Astrocyte of the spinal cord (primary cell): ENCODE measurements around the gene KIAA2012.

Experiments used
- DNase-seq: peaks from one replicate; pipeline ENCODE4 v3.0.0; 2011; ENCODE audit warnings: low read depth, low spot score
- H3K4me3 ChIP-seq: 2 replicates; pipeline ENCODE4 v1.5.1; 2011; ENCODE audit warnings: low read depth, mild to moderate bottlenecking, low read length, moderate library complexity
- in situ Hi-C: cut with HindIII; loops from 2 replicates; pipeline ENCODE4 v1.10.0; 2017; ENCODE audit warnings: low sequenced_read_pairs
- TF ChIP-seq, protein P1 (sequence below): IDR thresholded peaks from 2 replicates; pipeline ENCODE4 v1.5.1; 2012; ENCODE audit warnings: low read depth, mild to moderate bottlenecking, low read length, inconsistent platforms

KIAA2012 gene

DNA sequence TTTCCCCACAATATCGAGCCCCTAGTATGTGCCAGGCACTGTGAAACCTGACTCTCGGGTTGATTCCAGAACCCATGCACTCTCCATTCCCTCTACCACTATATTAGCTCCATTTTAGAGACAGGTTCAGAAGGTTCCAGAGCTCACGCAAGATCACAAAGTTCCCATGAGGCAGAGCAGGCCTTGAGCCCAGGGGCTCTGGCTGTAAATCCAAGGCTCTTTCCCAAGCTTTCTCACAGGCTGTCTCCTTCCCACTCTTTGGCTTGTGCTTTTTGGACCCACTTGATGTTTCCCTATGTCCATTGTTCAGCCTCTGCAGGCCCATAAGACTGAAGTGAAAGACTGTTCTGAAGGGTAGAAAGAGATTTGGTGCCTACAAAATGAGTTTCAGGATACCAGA is 15.7 kb downstream of the KIAA2012 start:
- no peak overlapping the region for H3K4me3 ChIP-seq
- DNase-seq = no peak
- in situ Hi-C loops = no loop called here
- TF ChIP-seq, protein P1, sequence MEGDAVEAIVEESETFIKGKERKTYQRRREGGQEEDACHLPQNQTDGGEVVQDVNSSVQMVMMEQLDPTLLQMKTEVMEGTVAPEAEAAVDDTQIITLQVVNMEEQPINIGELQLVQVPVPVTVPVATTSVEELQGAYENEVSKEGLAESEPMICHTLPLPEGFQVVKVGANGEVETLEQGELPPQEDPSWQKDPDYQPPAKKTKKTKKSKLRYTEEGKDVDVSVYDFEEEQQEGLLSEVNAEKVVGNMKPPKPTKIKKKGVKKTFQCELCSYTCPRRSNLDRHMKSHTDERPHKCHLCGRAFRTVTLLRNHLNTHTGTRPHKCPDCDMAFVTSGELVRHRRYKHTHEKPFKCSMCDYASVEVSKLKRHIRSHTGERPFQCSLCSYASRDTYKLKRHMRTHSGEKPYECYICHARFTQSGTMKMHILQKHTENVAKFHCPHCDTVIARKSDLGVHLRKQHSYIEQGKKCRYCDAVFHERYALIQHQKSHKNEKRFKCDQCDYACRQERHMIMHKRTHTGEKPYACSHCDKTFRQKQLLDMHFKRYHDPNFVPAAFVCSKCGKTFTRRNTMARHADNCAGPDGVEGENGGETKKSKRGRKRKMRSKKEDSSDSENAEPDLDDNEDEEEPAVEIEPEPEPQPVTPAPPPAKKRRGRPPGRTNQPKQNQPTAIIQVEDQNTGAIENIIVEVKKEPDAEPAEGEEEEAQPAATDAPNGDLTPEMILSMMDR = no peak

DNA sequence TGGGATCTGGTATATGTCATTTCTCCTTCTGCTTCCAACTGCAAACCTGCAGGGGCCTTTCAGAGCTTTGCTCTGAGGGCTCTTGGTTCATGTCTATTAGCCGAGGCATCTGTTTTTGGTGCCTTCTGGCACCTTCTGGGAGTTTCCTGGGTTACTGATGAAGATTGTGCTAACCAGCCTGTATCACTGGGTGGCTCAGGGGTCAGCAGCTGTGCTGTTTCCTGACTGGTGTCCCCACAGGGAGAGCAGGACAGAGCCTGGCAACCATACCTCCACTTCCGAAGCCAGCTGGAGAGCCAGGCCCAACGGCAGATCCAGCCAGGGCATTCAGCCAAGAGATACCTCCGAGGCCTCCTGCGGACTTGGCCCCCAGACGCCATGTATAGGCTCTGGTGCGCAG is 17.5 kb downstream of the KIAA2012 start:
- TF ChIP-seq, protein P1 = no peak
- no peak for DNase-seq
- no peak overlapping the region for H3K4me3 ChIP-seq
- in situ Hi-C loops = no loop called here

DNA sequence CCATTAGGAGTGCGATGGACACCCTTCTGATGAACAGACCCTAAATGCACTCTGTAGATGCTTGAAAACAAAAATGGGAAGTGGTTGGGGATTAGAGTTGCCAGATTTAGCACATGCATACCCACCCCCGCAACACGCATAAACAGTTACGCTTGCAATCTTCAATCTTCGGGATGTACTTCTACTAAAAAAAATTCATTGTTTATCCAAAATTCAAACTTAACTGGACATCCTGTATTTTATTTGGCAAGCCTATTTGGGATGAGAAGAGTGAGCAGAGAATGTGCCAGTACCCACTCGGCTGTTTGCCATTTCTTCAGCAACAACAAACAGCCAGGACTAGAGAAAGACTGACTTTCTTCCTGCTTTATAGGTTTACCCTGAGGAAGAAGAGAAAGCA is 18.4 kb downstream of the KIAA2012 start:
- TF ChIP-seq, protein P1 = no peak
- no peak for DNase-seq
- in situ Hi-C loops = no loop called here
- no peak overlapping the region for H3K4me3 ChIP-seq

DNA sequence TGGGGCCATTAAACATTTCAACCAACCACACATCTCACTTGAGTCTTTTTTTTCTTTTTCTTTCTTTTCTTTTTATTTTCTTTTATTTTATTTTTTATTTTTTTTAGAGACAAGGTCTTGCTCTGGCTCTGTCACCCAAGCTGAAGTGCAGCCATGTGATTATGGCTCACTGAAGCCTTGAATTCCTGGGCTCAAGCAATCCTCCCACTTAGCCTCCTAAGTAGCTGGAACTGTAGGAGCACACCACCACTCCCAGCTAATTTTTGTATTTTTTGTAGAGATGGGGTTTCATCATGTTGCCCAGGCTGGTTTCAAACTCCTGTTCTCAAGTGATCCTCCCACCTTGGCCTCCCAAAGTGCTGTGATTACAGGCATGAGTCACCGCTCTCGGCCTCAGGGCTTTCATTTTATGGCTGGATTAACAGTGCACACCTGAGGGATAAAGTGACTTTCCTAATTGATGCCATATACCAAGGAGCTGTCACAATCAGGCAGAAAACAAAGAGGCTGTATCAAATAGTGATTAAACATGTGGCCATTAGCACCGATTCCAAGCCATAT is 21.5 kb downstream of the KIAA2012 start:
- DNase-seq = no peak
- in situ Hi-C loops = no loop called here
- TF ChIP-seq, protein P1 = no peak
- H3K4me3 ChIP-seq = no peak overlapping the region

DNA sequence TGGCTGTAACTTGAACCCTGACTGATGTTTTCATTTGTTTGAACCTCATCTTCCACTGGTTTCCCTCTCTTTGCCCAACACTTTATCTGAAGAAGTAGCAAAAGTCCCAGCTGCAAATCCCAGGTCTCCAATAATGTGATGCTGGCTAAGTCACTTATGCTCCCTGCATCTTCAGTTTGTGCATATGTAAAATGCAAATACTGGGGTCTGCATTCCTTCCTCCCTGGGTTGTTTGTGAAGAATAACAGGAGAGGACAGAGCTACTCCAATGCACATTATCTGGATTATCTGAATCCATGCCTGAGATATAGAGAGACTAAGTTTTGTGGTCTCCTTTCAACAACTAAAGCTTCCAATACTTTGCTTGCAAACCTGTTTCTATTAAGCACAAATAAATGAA is 22.2 kb downstream of the KIAA2012 start:
- TF ChIP-seq, protein P1 = no peak
- no peak overlapping the region for H3K4me3 ChIP-seq
- DNase-seq = no peak
- in situ Hi-C loops = no loop called here

DNA sequence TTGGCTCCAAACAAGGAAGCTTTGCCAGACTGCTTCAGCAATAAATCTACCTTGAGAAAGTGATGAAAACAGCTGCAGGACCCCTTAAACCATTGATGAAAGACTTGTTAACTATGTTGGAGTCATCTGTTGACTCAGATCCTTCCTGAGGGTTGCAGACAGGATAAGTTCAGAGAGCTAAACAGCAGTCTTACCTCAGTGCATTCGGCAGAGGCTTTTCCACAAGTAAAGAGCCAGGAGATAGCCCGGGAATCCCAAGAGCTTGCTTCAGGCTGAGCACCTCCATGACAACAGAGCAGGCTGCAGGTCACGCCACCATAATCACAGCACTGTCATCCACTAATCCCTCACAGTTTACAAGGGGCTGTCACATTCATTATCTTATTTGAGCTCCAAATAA is 23.7 kb downstream of the KIAA2012 start:
- no peak overlapping the region for H3K4me3 ChIP-seq
- in situ Hi-C loops = no loop called here
- TF ChIP-seq, protein P1 = no peak
- peak; percentile 16 for DNase-seq

DNA sequence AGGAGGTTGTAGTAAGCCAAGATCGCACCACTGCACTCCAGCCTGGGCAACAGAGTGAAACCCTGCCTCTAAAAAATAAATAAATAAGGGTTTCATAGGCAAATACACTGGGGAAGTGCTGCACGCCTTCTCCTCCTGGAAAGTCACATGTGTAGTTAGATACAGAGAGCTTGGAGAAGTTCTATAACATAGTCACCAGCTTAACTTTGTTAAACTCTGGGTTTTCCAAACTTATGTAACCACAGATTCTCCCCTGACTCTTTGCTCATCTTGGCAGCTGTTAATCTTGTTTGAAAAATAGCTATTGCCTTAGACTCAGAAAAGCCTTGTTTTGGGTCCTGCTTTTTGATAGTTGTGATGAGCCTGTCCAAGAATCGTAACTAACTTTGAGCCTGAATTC is 25.2 kb downstream of the KIAA2012 start:
- TF ChIP-seq, protein P1 = no peak
- in situ Hi-C loops = no loop called here
- DNase-seq = no peak
- no peak overlapping the region for H3K4me3 ChIP-seq
